ENCODE results near the gene TOPBP1.

TOPBP1 gene

GRCh38 chr3:133611534-133611933, 50.2 kb downstream of the TOPBP1 start:
- DNase-seq, result no peak
- ATAC-seq (ENCODE audit: insufficient read depth, low read depth), result no peak
- peaks cover 93% of the 10 kb centered on the region for H3K36me3 ChIP-seq (ENCODE audit: insufficient read depth, low read length)
- H2AFZ ChIP-seq (ENCODE audit: low read depth, low read length), result no peak overlapping the region
- no peaks in the 10 kb centered on the region for H3K9me3 ChIP-seq (ENCODE audit: insufficient read depth, low read length, severe bottlenecking)
- no peaks in the 10 kb centered on the region; the same call in 1 of the 2 replicates for H3K79me2 ChIP-seq (ENCODE audit: insufficient read depth, low read length)
- H3K4me2 ChIP-seq (ENCODE audit: insufficient read depth, low read length), result no peak overlapping the region
- no peaks in the 10 kb centered on the region for H3K27me3 ChIP-seq (ENCODE audit: insufficient read depth, low read length, poor library complexity)
- no peak overlapping the region for H3K4me3 ChIP-seq (ENCODE audit: low read depth in 1 of 2, low read length in 2 of 2)
- no peaks in the 10 kb centered on the region for H4K20me1 ChIP-seq (ENCODE audit: insufficient read depth, low read length)
- no peak overlapping the region for H3K27ac ChIP-seq (ENCODE audit: low read length)
- no peaks in the 10 kb centered on the region for H3K4me1 ChIP-seq (ENCODE audit: insufficient read depth, low read length)
- H3K9ac ChIP-seq (ENCODE audit: low read depth, low read length), result no peak overlapping the region
- TF ChIP-seq, protein P1, sequence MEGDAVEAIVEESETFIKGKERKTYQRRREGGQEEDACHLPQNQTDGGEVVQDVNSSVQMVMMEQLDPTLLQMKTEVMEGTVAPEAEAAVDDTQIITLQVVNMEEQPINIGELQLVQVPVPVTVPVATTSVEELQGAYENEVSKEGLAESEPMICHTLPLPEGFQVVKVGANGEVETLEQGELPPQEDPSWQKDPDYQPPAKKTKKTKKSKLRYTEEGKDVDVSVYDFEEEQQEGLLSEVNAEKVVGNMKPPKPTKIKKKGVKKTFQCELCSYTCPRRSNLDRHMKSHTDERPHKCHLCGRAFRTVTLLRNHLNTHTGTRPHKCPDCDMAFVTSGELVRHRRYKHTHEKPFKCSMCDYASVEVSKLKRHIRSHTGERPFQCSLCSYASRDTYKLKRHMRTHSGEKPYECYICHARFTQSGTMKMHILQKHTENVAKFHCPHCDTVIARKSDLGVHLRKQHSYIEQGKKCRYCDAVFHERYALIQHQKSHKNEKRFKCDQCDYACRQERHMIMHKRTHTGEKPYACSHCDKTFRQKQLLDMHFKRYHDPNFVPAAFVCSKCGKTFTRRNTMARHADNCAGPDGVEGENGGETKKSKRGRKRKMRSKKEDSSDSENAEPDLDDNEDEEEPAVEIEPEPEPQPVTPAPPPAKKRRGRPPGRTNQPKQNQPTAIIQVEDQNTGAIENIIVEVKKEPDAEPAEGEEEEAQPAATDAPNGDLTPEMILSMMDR (IDR thresholded peaks at IDR 0.05; ENCODE audit: borderline replicate concordance, extremely low read depth, low read length, poor library complexity, severe bottlenecking), result no peak
- TF ChIP-seq EZH2 (IDR thresholded peaks at IDR 0.05; ENCODE audit: borderline replicate concordance, low read depth, low read length, severe bottlenecking), result no peak

DNA sequence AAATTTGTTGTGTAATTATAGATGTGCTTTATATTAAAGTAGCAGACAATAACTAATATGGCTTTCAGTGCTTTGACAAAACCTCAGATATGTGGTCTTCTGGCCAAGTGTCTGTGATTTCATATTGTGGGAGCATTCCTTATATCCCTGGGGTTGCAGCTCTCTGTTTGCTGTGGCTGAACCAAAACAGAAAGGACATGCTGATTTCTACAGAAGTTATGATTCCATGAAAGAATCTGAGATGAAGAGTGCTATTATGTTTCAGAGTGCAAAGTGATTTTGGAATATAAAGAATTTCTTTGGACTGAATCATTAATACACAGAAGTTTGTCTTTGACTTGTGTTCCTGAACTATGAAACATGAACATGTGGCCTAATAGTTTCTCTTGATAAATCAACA, 51.7 kb downstream of the TOPBP1 start:
- TF ChIP-seq EZH2 (IDR thresholded peaks at IDR 0.05; ENCODE audit: borderline replicate concordance, low read depth, low read length, severe bottlenecking), result no peak
- TF ChIP-seq, protein P1 (IDR thresholded peaks at IDR 0.05; ENCODE audit: borderline replicate concordance, extremely low read depth, low read length, poor library complexity, severe bottlenecking), result no peak
- H3K4me2 ChIP-seq (ENCODE audit: insufficient read depth, low read length), result no peak overlapping the region
- no peaks in the 10 kb centered on the region for H4K20me1 ChIP-seq (ENCODE audit: insufficient read depth, low read length)
- H3K9ac ChIP-seq (ENCODE audit: low read depth, low read length), result no peak overlapping the region
- ATAC-seq (ENCODE audit: insufficient read depth, low read depth) (no peak), DNase-seq (no peak)
- no peak overlapping the region for H3K4me3 ChIP-seq (ENCODE audit: low read depth in 1 of 2, low read length in 2 of 2)
- no peak overlapping the region for H2AFZ ChIP-seq (ENCODE audit: low read depth, low read length)
- H3K4me1 ChIP-seq (ENCODE audit: insufficient read depth, low read length), result no peaks in the 10 kb centered on the region
- no peaks in the 10 kb centered on the region for H3K27me3 ChIP-seq (ENCODE audit: insufficient read depth, low read length, poor library complexity)
- H3K79me2 ChIP-seq (ENCODE audit: insufficient read depth, low read length), result no peaks in the 10 kb centered on the region; the same call in 1 of the 2 replicates
- no peaks in the 10 kb centered on the region for H3K9me3 ChIP-seq (ENCODE audit: insufficient read depth, low read length, severe bottlenecking)
- H3K36me3 ChIP-seq (ENCODE audit: insufficient read depth, low read length), result peaks cover 91% of the 10 kb centered on the region
- H3K27ac ChIP-seq (ENCODE audit: low read length), result no peak overlapping the region

DNA sequence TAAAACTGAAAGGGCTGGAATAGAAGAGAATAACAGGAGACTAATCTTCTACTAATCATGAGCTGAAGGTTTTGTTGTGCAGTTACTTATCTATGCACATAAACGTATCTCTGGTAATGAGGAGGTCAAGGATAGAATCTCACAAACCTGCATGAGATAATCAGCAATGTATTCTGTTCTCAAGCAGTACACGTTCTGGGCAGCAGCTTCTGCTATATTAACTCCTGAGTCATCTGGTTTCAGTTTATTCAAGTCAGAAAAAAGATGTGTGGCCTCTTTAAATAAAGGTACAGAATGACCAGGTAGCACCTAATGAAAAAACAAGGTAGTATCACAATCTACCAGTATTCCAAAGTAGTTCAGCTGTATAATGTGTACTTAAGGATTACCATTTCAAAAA, 53.4 kb downstream of the TOPBP1 start:
- Histone ChIP-seq H3K27ac (ENCODE audit: low read length) (no peak overlapping the region), H3K9ac (ENCODE audit: low read depth, low read length) (no peak overlapping the region), H3K9me3 (ENCODE audit: insufficient read depth, low read length, severe bottlenecking) (no peaks in the 10 kb centered on the region), H2AFZ (ENCODE audit: low read depth, low read length) (no peak overlapping the region), H3K27me3 (ENCODE audit: insufficient read depth, low read length, poor library complexity) (no peaks in the 10 kb centered on the region), H3K4me3 (ENCODE audit: low read depth in 1 of 2, low read length in 2 of 2) (no peak overlapping the region), H4K20me1 (ENCODE audit: insufficient read depth, low read length) (no peaks in the 10 kb centered on the region), H3K4me1 (ENCODE audit: insufficient read depth, low read length) (no peaks in the 10 kb centered on the region), H3K79me2 (ENCODE audit: insufficient read depth, low read length) (peaks cover 2% of the 10 kb centered on the region; the same call in 1 of the 2 replicates), H3K4me2 (ENCODE audit: insufficient read depth, low read length) (no peak overlapping the region), H3K36me3 (ENCODE audit: insufficient read depth, low read length) (peaks cover 92% of the 10 kb centered on the region)
- TF ChIP-seq, protein P1 (IDR thresholded peaks at IDR 0.05; ENCODE audit: borderline replicate concordance, extremely low read depth, low read length, poor library complexity, severe bottlenecking), result no peak
- TF ChIP-seq EZH2 (IDR thresholded peaks at IDR 0.05; ENCODE audit: borderline replicate concordance, low read depth, low read length, severe bottlenecking), result no peak
- no peak for DNase-seq
- no peak for ATAC-seq (ENCODE audit: insufficient read depth, low read depth)

DNA sequence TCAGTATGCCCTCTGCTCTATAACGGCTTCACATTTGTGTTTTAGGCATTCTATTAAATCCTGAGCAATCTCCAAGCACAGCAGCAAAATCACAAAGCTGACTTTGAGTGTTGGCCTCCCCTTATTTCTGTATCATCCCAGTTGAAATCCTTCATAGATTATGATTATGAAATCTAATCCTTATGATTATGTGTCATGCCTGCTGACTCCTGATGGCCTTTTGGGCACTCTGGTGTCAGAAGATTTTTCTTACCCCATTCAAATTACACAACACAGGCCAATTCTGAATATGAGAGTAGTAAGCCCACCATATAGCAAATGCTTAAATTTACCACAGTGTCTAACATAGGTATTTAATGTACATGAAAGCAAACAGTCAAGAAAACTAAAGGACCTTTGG, 53.9 kb downstream of the TOPBP1 start:
- H2AFZ ChIP-seq (ENCODE audit: low read depth, low read length), result no peak overlapping the region
- TF ChIP-seq, protein P1 (IDR thresholded peaks at IDR 0.05; ENCODE audit: borderline replicate concordance, extremely low read depth, low read length, poor library complexity, severe bottlenecking), result no peak
- no peak for TF ChIP-seq EZH2 (IDR thresholded peaks at IDR 0.05; ENCODE audit: borderline replicate concordance, low read depth, low read length, severe bottlenecking)
- H3K9me3 ChIP-seq (ENCODE audit: insufficient read depth, low read length, severe bottlenecking), result no peaks in the 10 kb centered on the region
- H4K20me1 ChIP-seq (ENCODE audit: insufficient read depth, low read length), result no peaks in the 10 kb centered on the region
- H3K36me3 ChIP-seq (ENCODE audit: insufficient read depth, low read length), result peaks cover 88% of the 10 kb centered on the region
- H3K9ac ChIP-seq (ENCODE audit: low read depth, low read length), result no peak overlapping the region
- no peak overlapping the region for H3K27ac ChIP-seq (ENCODE audit: low read length)
- ATAC-seq (ENCODE audit: insufficient read depth, low read depth), result no peak
- H3K4me1 ChIP-seq (ENCODE audit: insufficient read depth, low read length), result no peaks in the 10 kb centered on the region
- H3K4me2 ChIP-seq (ENCODE audit: insufficient read depth, low read length), result no peak overlapping the region
- H3K27me3 ChIP-seq (ENCODE audit: insufficient read depth, low read length, poor library complexity), result no peaks in the 10 kb centered on the region
- no peak overlapping the region for H3K4me3 ChIP-seq (ENCODE audit: low read depth in 1 of 2, low read length in 2 of 2)
- H3K79me2 ChIP-seq (ENCODE audit: insufficient read depth, low read length), result peaks cover 2% of the 10 kb centered on the region; the same call in 1 of the 2 replicates
- no peak for DNase-seq

Data from DND-41 (cell line).